Kidney (tissue), 14 donors: Measurements from ENCODE around the gene WBP4. TPM values are rescaled to one million over a fixed set of nuclear protein-coding genes. Genes with fewer than 3 reads are reported as not detected.
"Not testable (repeated sequence)": the region's sequence is repeated elsewhere in the genome, so short reads cannot be mapped to it uniquely, and the experiment has no call there.

ENCODE experiments used
- DNase-seq, 5 donors: peaks; one replicate each; pipeline ENCODE4 v3.0.0-alpha.2; 2013 to 2020
- FAIRE-seq: peaks from 2 replicates; lab custom pipeline; 2012; peaks lifted over from hg19 to GRCh38; lab: Jason Lieb, UNC
- H3K27ac ChIP-seq, 2 donors: one replicate each; pipeline ENCODE4 v1.7.0; 2013; ENCODE audit warnings: low read depth in 2 of 2, low read length in 2 of 2, inconsistent platforms in 1 of 2
- H3K27me3 ChIP-seq: one replicate; pipeline ENCODE4 v1.7.1; 2013; ENCODE audit warnings: low read length, inconsistent platforms; ENCODE audit not compliant: control insufficient read depth, insufficient read depth
- H3K36me3 ChIP-seq, 3 donors: one replicate each; pipeline versions ENCODE4 v1.7.0 to v1.7.1; 2013; ENCODE audit warnings: low read length in 3 of 3, control low read depth in 1 of 3, inconsistent platforms in 1 of 3; ENCODE audit not compliant: insufficient read depth in 3 of 3, control insufficient read depth in 2 of 3
- H3K4me1 ChIP-seq, 3 donors: one replicate each; pipeline versions ENCODE4 v1.7.0 to v1.7.1; 2013; ENCODE audit warnings: low read length in 3 of 3, inconsistent platforms in 1 of 3, low read depth in 1 of 3; ENCODE audit not compliant: control insufficient read depth in 2 of 3, insufficient read depth in 2 of 3
- H3K4me3 ChIP-seq, 3 donors: one replicate each; pipeline versions ENCODE4 v1.7.0 to v1.8.1; 2013; ENCODE audit warnings: low read length in 3 of 3, control low read depth in 1 of 3, inconsistent platforms in 1 of 3
- H3K9ac ChIP-seq, 3 donors: one replicate each; pipeline versions ENCODE4 v1.7.0 to v1.7.1; 2013; ENCODE audit warnings: low read length in 3 of 3, control low read depth in 1 of 3, inconsistent platforms in 1 of 3
- H3K9me3 ChIP-seq, 3 donors: one replicate each; pipeline versions ENCODE4 v1.7.0 to v1.7.1; 2013; ENCODE audit warnings: low read length in 3 of 3, control low read depth in 1 of 3, inconsistent platforms in 1 of 3; ENCODE audit not compliant: control insufficient read depth in 2 of 3, insufficient read depth in 1 of 3
- intact Hi-C: fragments of 100-400 bp; cut with DNase I; formaldehyde crosslinking; loops from one replicate; pipeline ENCODE4 v1.11.1; 2022
- polyA plus RNA-seq: library from polyadenylated mRNA; stranded (reverse); fragments of 350-450 nt; fragmentation: Illumina TruSeq; extraction: RNeasy Lipid Tissue Mini Kit (QIAGEN cat#74804); gene quantifications from one replicate; pipeline ENCODE4 v1.2.3, GENCODE V29; 2014; ENCODE audit warnings: low read depth, low replicate concordance; ENCODE audit not compliant: insufficient read depth
- total RNA-seq: library from RNA; stranded (reverse); fragmentation: NEBNext Ultra II Directional; extraction: Animal tissue kit (Norgen Biotek cat#: 25700); gene quantifications from one replicate; pipeline ENCODE4 v1.2.1, GENCODE V29; 2021
- TF ChIP-seq, protein P1 (sequence below): IDR thresholded peaks from 3 replicates; pipeline ENCODE4 v1.5.1; 2012; ENCODE audit warnings: mild to moderate bottlenecking, moderate library complexity, borderline replicate concordance; ENCODE audit not compliant: insufficient read depth; ENCODE audit errors: extremely low read depth
- donor health status: control.
- donor health status: control.
- donor health status: control.
- donor health status: control.
- donor health status: control.
- donor health status: DM: yes; HTN: yes; CAD: no.
- donor health status: Normal renal cell carcinoma (clear cell type).

The WBP4 gene
- total and polyA plus RNA-seq, 2 donors from 2014 or later: 9.6 to 9.9 TPM

DNA sequence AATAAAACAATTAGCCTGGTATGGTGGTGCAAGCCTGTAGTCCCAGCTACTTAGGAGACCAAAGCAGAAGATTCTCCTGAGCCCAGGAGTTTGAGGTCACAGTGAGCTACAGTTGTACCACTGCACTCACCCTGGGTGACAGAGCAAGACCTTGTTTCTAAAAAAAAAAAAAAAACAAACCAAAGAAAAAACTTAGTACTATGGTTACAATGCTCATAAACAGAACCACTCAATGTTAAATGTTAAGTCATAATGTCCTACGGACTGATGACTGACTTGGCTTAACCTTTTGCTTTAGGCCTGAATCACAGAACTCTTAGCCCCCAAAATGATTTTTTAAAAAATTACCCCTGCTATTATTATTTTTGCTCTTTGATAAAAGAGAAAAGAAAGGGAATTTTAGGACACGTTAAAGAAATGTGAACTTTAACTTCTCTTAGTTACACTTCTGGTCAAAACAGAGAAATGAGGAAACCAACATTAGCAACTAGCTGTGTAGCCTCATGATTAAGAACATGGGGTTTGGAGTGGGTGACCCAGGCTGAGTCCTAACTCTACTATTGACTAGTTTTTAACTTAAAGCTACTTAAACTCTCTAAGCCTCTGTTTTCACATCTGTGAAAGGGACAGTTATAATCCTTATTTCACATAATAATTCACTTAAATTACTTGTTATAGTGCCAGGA, 28.5 kb upstream of the WBP4 start:
- TF ChIP-seq, protein P1, sequence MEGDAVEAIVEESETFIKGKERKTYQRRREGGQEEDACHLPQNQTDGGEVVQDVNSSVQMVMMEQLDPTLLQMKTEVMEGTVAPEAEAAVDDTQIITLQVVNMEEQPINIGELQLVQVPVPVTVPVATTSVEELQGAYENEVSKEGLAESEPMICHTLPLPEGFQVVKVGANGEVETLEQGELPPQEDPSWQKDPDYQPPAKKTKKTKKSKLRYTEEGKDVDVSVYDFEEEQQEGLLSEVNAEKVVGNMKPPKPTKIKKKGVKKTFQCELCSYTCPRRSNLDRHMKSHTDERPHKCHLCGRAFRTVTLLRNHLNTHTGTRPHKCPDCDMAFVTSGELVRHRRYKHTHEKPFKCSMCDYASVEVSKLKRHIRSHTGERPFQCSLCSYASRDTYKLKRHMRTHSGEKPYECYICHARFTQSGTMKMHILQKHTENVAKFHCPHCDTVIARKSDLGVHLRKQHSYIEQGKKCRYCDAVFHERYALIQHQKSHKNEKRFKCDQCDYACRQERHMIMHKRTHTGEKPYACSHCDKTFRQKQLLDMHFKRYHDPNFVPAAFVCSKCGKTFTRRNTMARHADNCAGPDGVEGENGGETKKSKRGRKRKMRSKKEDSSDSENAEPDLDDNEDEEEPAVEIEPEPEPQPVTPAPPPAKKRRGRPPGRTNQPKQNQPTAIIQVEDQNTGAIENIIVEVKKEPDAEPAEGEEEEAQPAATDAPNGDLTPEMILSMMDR: no peak
- Histone ChIP-seq H3K36me3 (no peaks in the 10 kb centered on the region), H3K4me3 (no peak overlapping the region), H3K27me3 (no peaks in the 10 kb centered on the region), H3K9me3 (no peaks in the 10 kb centered on the region), H3K9ac (no peak overlapping the region), H3K4me1 (no peaks in the 10 kb centered on the region), H3K27ac (no peak overlapping the region)
- FAIRE-seq (no peak), DNase-seq (no peak)
- intact Hi-C loops: no loop called here

DNA sequence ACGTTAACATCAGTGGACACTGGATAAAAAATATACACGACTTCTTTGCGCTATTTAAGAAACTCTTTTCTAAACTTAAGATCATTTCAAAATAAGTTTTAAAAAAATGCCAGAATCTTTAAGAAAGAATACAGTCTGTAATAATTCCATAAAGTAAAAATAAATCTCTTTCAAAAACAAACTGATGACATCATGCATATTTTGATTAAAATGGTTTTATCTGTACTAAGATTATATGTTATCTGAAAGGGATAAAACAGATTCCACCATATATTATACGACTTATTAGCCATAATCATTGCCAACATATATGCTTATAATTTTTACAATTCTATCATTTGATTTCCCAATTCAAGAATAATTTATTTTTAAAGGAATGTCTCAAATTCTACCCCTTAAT, 26.9 kb upstream of the WBP4 start:
- TF ChIP-seq, protein P1: no peak
- no peaks in the 10 kb centered on the region for H3K27me3 ChIP-seq
- intact Hi-C loops: no loop called here
- no peak overlapping the region for H3K27ac ChIP-seq
- DNase-seq (no peak), FAIRE-seq (no peak)
- H3K4me1 ChIP-seq: no peaks in the 10 kb centered on the region
- H3K36me3 ChIP-seq: no peaks in the 10 kb centered on the region
- H3K4me3 ChIP-seq: no peak overlapping the region
- H3K9ac ChIP-seq: no peak overlapping the region
- H3K9me3 ChIP-seq: no peaks in the 10 kb centered on the region

DNA sequence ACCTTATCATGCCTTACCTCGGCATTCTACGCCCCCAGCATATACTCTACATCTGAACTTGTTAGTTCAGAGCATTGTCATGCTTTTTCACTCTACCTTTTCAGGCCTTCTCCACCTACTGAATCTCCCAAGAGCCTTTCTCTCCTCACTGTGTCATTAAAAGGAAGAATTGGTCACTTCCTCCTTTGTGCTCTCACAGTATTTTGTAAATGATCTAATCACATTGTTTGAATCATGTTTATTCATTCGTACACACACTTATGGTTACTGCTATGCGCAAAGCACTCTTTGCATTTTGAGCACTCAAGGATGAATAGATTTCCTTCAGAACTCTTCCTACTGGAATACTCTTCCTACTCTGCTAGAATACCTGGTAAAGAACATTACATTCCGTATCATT, 26.4 kb upstream of the WBP4 start:
- no peaks in the 10 kb centered on the region for H3K9me3 ChIP-seq
- no peaks in the 10 kb centered on the region for H3K36me3 ChIP-seq
- H3K9ac ChIP-seq: no peak overlapping the region
- H3K4me3 ChIP-seq: no peak overlapping the region
- H3K27ac ChIP-seq: no peak overlapping the region
- H3K27me3 ChIP-seq: no peaks in the 10 kb centered on the region
- intact Hi-C loops: no loop called here
- DNase-seq: no peak
- H3K4me1 ChIP-seq: no peaks in the 10 kb centered on the region
- TF ChIP-seq, protein P1: no peak
- no peak for FAIRE-seq

DNA sequence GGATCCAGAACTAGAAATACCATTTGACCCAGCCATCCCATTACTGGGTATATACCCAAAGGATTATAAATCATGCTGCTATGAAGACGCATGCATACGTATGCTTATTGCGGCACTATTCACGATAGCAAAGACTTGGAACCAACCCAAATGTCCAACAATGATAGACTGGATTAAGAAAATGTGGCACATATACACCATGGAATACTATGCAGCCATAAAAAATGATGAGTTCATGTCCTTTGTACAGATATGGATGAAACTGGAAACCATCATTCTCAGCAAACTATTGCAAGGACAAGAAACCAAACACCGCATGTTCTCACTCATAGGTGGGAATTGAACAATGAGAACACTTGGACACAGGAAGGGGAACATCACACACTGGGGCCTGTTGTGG, 24.8 kb upstream of the WBP4 start:
- DNase-seq, FAIRE-seq, H3K27ac ChIP-seq, H3K36me3 ChIP-seq, H3K27me3 ChIP-seq, H3K9ac ChIP-seq, H3K9me3 ChIP-seq, H3K4me1 ChIP-seq, H3K4me3 ChIP-seq, intact Hi-C loops: not testable (repeated sequence)
